CD14-positive monocyte (primary cell): ENCODE measurements around the gene GPR26. TPM values are rescaled to one million over a fixed set of nuclear protein-coding genes. Genes with fewer than 3 reads are reported as not detected.

ENCODE experiments used
- DNase-seq, 3 donors: peaks; one replicate each; pipeline ENCODE4 v3.0.0-alpha.2; 2011 to 2022
- H2AFZ ChIP-seq: 2 replicates; pipeline ENCODE4 v1.6.0; 2012; ENCODE audit warnings: mild to moderate bottlenecking, low read depth, low read length, inconsistent platforms; ENCODE audit not compliant: insufficient read depth, poor library complexity, severe bottlenecking
- H3K27ac ChIP-seq, 2 donors: 1 replicate in 1 of 2; 2 replicates in 1 of 2; pipeline ENCODE4 v1.5.1; 2012 to 2013; ENCODE audit warnings: low read length in 2 of 2, control low read depth in 1 of 2, inconsistent platforms in 1 of 2, low read depth in 1 of 2, mild to moderate bottlenecking in 1 of 2
- H3K27me3 ChIP-seq, 2 donors: one replicate each; pipeline versions ENCODE4 v1.6.0 to v1.6.1; 2011 to 2013; ENCODE audit warnings: low read length in 2 of 2; ENCODE audit not compliant: control insufficient read depth in 2 of 2, insufficient read depth in 2 of 2
- H3K36me3 ChIP-seq, 2 donors: replicated peaks in 1 of 2; 1 replicate in 1 of 2; 2 replicates in 1 of 2; pipeline versions ENCODE4 v1.5.1 to v1.6.1; 2012 to 2013; ENCODE audit warnings: low read length in 2 of 2, control low read depth in 1 of 2, inconsistent platforms in 1 of 2, mild to moderate bottlenecking in 1 of 2; ENCODE audit not compliant: insufficient read depth in 2 of 2, control insufficient read depth in 1 of 2
- H3K4me1 ChIP-seq, 2 donors: 1 replicate in 1 of 2; 2 replicates in 1 of 2; pipeline versions ENCODE4 v1.5.1 to v1.6.1; 2012 to 2013; ENCODE audit warnings: low read length in 2 of 2, control low read depth in 1 of 2, inconsistent platforms in 1 of 2, mild to moderate bottlenecking in 1 of 2, moderate library complexity in 1 of 2; ENCODE audit not compliant: insufficient read depth in 2 of 2, control insufficient read depth in 1 of 2
- H3K4me2 ChIP-seq: replicated peaks from 2 replicates; pipeline ENCODE3; 2012; ENCODE audit warnings: low read length, moderate library complexity, mild to moderate bottlenecking; ENCODE audit not compliant: poor library complexity, severe bottlenecking; ENCODE audit errors: extremely low read depth
- H3K4me3 ChIP-seq, 3 experiments: fragments of 200-600 bp in 1 of 3; sonication (generic) in 1 of 3; replicated peaks in 1 of 3; 1 replicate in 2 of 3; 2 replicates in 1 of 3; pipeline ENCODE4 v1.5.1; 2011 to 2013; ENCODE audit warnings: low read length in 3 of 3, mild to moderate bottlenecking in 3 of 3, control low read depth in 2 of 3, low read depth in 2 of 3, inconsistent platforms in 1 of 3, moderate library complexity in 1 of 3
- H3K79me2 ChIP-seq: 2 replicates; pipeline ENCODE4 v1.6.0; 2012; ENCODE audit warnings: mild to moderate bottlenecking, control low read depth, inconsistent platforms, low read length, moderate library complexity; ENCODE audit not compliant: insufficient read depth
- H3K9ac ChIP-seq: 2 replicates; pipeline ENCODE4 v1.6.0; 2017; ENCODE audit warnings: low read length, mild to moderate bottlenecking; ENCODE audit not compliant: insufficient read depth, poor library complexity, severe bottlenecking
- H3K9me3 ChIP-seq, 2 donors: replicated peaks in 1 of 2; 1 replicate in 1 of 2; 2 replicates in 1 of 2; pipeline versions ENCODE4 v1.5.1 to v1.6.1; 2012 to 2013; ENCODE audit warnings: low read length in 2 of 2, control low read depth in 1 of 2; ENCODE audit not compliant: control insufficient read depth in 1 of 2, insufficient read depth in 1 of 2
- H4K20me1 ChIP-seq: 2 replicates; pipeline ENCODE4 v1.6.0; 2012; ENCODE audit warnings: mild to moderate bottlenecking, low read length, control low read depth, moderate library complexity; ENCODE audit not compliant: insufficient read depth
- H3K27ac Mint-ChIP-seq, 7 donors: one replicate each; pipeline ENCODE4 v1.8.0; 2020; ENCODE audit warnings: mild to moderate bottlenecking in 7 of 7, mixed read lengths in 7 of 7, moderate library complexity in 6 of 7, inconsistent platforms in 2 of 7
- H3K27me3 Mint-ChIP-seq, 3 donors: one replicate each; pipeline ENCODE4 v1.8.0; 2021 to 2022; ENCODE audit warnings: low read depth in 3 of 3, mild to moderate bottlenecking in 3 of 3, mixed read lengths in 3 of 3, moderate library complexity in 3 of 3, inconsistent platforms in 1 of 3
- H3K36me3 Mint-ChIP-seq, 2 donors: one replicate each; pipeline ENCODE4 v1.8.0; 2020; ENCODE audit warnings: mixed read lengths in 2 of 2, inconsistent platforms in 1 of 2, mild to moderate bottlenecking in 1 of 2
- H3K4me1 Mint-ChIP-seq: one replicate; pipeline ENCODE4 v1.8.0; 2020; ENCODE audit warnings: mild to moderate bottlenecking, mixed read lengths
- H3K4me3 Mint-ChIP-seq, 2 donors: one replicate each; pipeline ENCODE4 v1.8.0; 2020; ENCODE audit warnings: mild to moderate bottlenecking in 2 of 2, mixed read lengths in 2 of 2, moderate library complexity in 1 of 2
- H3K9me3 Mint-ChIP-seq, 7 donors: one replicate each; pipeline ENCODE4 v1.8.0; 2020 to 2022; ENCODE audit warnings: mixed read lengths in 7 of 7, mild to moderate bottlenecking in 6 of 7, moderate library complexity in 6 of 7, inconsistent platforms in 2 of 7
- WGBS: methylation state at CpG from one replicate; pipeline ENCODE4 v1.1.5; 2013; ENCODE audit warnings: missing lambda C conversion rate; ENCODE audit not compliant: insufficient coverage; 5-methylcytosine and 5-hydroxymethylcytosine counted together
- intact Hi-C, 2 donors: fragments of 100-400 bp; cut with micrococcal nuclease; formaldehyde crosslinking; loops; one replicate each; pipeline versions ENCODE4 v1.15.0 to v1.15.1; 2023
- polyA plus RNA-seq, 3 donors: library from polyadenylated mRNA; depleted of rRNA in 1 of 3; unstranded in 2 of 3; stranded (reverse) in 1 of 3; fragments of 300-500 nt in 2 of 3; fragments of >200 nt in 1 of 3; fragmentation: Illumina TruSeq in 2 of 3; gene quantifications; 1 replicate in 2 of 3; 2 replicates in 1 of 3; pipeline ENCODE4 v1.2.3, GENCODE V29; 2012 to 2021
- TF ChIP-seq, protein P1 (sequence below): fragments of 200-600 bp; IDR thresholded peaks from one replicate; pipeline ENCODE4 v1.8.0; 2022; ENCODE audit warnings: antibody characterized with exemption, mild to moderate bottlenecking

GPR26 gene
- polyA plus RNA-seq, 3 donors: not detected

DNA sequence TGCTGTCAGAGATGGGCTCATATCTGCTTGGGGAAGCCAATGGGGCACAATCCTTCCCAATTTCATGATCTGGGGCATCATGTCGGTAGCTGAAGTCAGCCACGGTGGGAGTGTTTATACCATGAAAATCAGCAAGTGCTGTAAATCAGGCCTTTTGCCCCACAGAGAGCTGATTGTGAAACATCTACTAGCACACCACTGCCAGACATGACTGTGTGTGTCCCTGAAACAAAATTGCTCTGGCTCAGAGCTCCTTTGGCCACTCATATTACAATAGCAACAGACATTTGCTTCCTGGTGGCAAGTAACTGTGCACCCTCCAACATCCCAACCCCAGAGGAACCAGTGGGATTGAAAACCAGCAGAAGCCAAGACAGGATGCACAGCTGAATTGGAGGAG, 23.7 kb downstream of the GPR26 start:
- TF ChIP-seq, protein P1, sequence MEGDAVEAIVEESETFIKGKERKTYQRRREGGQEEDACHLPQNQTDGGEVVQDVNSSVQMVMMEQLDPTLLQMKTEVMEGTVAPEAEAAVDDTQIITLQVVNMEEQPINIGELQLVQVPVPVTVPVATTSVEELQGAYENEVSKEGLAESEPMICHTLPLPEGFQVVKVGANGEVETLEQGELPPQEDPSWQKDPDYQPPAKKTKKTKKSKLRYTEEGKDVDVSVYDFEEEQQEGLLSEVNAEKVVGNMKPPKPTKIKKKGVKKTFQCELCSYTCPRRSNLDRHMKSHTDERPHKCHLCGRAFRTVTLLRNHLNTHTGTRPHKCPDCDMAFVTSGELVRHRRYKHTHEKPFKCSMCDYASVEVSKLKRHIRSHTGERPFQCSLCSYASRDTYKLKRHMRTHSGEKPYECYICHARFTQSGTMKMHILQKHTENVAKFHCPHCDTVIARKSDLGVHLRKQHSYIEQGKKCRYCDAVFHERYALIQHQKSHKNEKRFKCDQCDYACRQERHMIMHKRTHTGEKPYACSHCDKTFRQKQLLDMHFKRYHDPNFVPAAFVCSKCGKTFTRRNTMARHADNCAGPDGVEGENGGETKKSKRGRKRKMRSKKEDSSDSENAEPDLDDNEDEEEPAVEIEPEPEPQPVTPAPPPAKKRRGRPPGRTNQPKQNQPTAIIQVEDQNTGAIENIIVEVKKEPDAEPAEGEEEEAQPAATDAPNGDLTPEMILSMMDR: no peak
- Histone ChIP-seq H3K9ac (no peak overlapping the region), H3K27ac (no peak overlapping the region), H3K4me1 (no peaks in the 10 kb centered on the region), H3K4me3 (no peak overlapping the region), H3K36me3 (no peaks in the 10 kb centered on the region), H3K79me2 (no peaks in the 10 kb centered on the region), H3K9me3 (no peaks in the 10 kb centered on the region), H3K27me3 (no peaks in the 10 kb centered on the region), H4K20me1 (no peaks in the 10 kb centered on the region), H2AFZ (no peak overlapping the region), H3K4me2 (no peak overlapping the region)
- H3K36me3 Mint-ChIP-seq: no peaks in the 10 kb centered on the region
- H3K4me1 Mint-ChIP-seq: no peaks in the 10 kb centered on the region
- peaks cover 2 to 7% (median 2%) of the 10 kb centered on the region in 3 donors for H3K27me3 Mint-ChIP-seq
- no peak overlapping the region for H3K27ac Mint-ChIP-seq
- no peak for DNase-seq
- no peak overlapping the region for H3K4me3 Mint-ChIP-seq
- WGBS: 90% methylated on average over 2 of the region's 2 CpGs
- intact Hi-C loops: no loop called here
- peaks cover 0 to 6% (median 2%) of the 10 kb centered on the region in 7 donors for H3K9me3 Mint-ChIP-seq

DNA sequence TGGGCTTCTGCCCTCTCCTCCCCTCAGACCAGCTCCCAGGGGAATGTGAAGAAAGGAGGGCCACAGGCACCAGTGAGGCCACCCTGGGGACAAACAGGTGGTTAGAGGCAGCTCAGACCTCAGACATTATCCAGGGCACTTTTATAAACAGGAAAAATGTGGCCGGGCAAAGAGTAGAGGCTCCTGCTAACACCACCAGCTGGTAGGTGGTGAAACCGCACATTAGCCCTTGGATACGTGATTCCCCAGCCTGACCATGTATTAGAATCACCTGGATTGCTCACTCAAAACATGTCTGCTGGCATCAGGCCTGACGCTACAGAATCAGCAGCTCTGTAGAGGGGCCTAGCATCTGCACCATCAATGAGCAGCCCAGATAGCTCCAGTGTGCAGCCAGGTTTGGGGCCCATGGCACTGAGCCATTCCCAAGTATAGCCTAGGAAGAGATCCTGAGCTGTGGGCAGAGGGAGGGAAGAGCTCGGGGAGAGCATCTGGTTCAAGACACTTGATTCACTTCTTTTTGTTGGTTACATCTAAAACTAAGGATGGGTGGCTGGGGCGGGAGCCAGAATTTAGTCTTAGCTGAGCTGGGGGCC, 37.1 kb downstream of the GPR26 start:
- Histone ChIP-seq H3K36me3 (no peaks in the 10 kb centered on the region), H2AFZ (no peak overlapping the region), H3K79me2 (no peaks in the 10 kb centered on the region), H3K9me3 (no peaks in the 10 kb centered on the region), H3K4me3 (no peak overlapping the region), H3K4me2 (no peak overlapping the region), H3K4me1 (no peaks in the 10 kb centered on the region), H3K9ac (no peak overlapping the region), H4K20me1 (no peaks in the 10 kb centered on the region), H3K27me3 (no peaks in the 10 kb centered on the region), H3K27ac (no peak overlapping the region)
- Mint-ChIP-seq H3K27me3 (peaks cover 0 to 7% (median 1%) of the 10 kb centered on the region in 3 donors), H3K27ac (no peak overlapping the region), H3K4me1 (peaks cover 7% of the 10 kb centered on the region), H3K4me3 (no peak overlapping the region), H3K9me3 (peaks cover 0 to 4% (median 2%) of the 10 kb centered on the region in 7 donors), H3K36me3 (no peaks in the 10 kb centered on the region)
- DNase-seq: no peak
- 86% methylated on average over 5 of the region's 6 CpGs for WGBS
- TF ChIP-seq, protein P1: no peak
- intact Hi-C loops: no loop called here
